Measurements from ENCODE around the gene NOC2L. TPM values are rescaled to one million over a fixed set of nuclear protein-coding genes. Genes with fewer than 3 reads are reported as not detected.
A peak's percentile ranks its signal among the peaks of the same experiment; 100 is the strongest.

The NOC2L gene
- total and polyA plus RNA-seq, 9 of the 15 experiments (the other 6 are each of a cell fraction or from before 2014, with no cell fraction given) = 4.0 to 410 (median 200) TPM

- TF ChIP-seq STAT6 (CRISPR knock-in tag; IDR thresholded peaks at IDR 0.05) = no peak
- no peak for TF ChIP-seq ZNF124 (CRISPR knock-in tag; IDR thresholded peaks at IDR 0.05)
- TF ChIP-seq TGIF2 (CRISPR knock-in tag; IDR thresholded peaks at IDR 0.05) = no peak
- TF ChIP-seq SRSF7 (optimal IDR thresholded peaks at IDR 0.05; ENCODE audit: low read depth, low read length) = no peak
- no peak for TF ChIP-seq FOXJ2 (tag; IDR thresholded peaks at IDR 0.05)
- TF ChIP-seq HDAC3 (IDR thresholded peaks at IDR 0.05; ENCODE audit: borderline replicate concordance, partially characterized antibody) = no peak
- TF ChIP-seq ZNF75A (CRISPR knock-in tag; IDR thresholded peaks at IDR 0.05) = peak; percentile 66; the same call in 1 of the 2 replicates
- TF ChIP-seq ZNF609 (CRISPR knock-in tag; IDR thresholded peaks at IDR 0.05; ENCODE audit: borderline replicate concordance) = no peak
- no peak for TF ChIP-seq ZNF668 (CRISPR knock-in tag; IDR thresholded peaks at IDR 0.05)
- TF ChIP-seq TAF7 (tag; IDR thresholded peaks at IDR 0.05) = no peak
- no peak for TF ChIP-seq SREBF1 (IDR thresholded peaks at IDR 0.05; ENCODE audit: borderline replicate concordance, low read depth, low read length)
- TF ChIP-seq ZFP91 (CRISPR knock-in tag; IDR thresholded peaks at IDR 0.05) = no peak
- no peak for TF ChIP-seq MAFF (IDR thresholded peaks at IDR 0.05; ENCODE audit: low read length)
- TF ChIP-seq CREBBP (IDR thresholded peaks at IDR 0.05; ENCODE audit: low read depth, low read length) = no peak
- no peak for TF ChIP-seq KAT2B (IDR thresholded peaks at IDR 0.05; ENCODE audit: low read depth, low read length)
- no peak for TF ChIP-seq PATZ1 (CRISPR knock-in tag; IDR thresholded peaks at IDR 0.05; ENCODE audit: borderline replicate concordance)
- no peak for TF ChIP-seq CBFB (CRISPR knock-in tag; IDR thresholded peaks at IDR 0.05)
Measured at GRCh38 chr1:999725-1000356, 40.8 kb upstream of the NOC2L start, which contains the start of gene HES4 (continued).
